Transverse colon (tissue), 4 donors: ENCODE measurements around the gene POLA2.

Experiments used
- EP300 ChIP-seq: sonication (generic); formaldehyde crosslinking; IDR thresholded peaks from one replicate; pipeline ENCODE4 v1.6.1; 2017; ENCODE audit warnings: antibody characterized with exemption, low read depth
- POLR2A ChIP-seq: fragments of 450-650 bp; IDR thresholded peaks from one replicate; pipeline ENCODE4 v1.6.1; 2016; ENCODE audit warnings: antibody characterized with exemption, mild to moderate bottlenecking, moderate library complexity
- POLR2AphosphoS5 ChIP-seq, 3 donors: sonication (generic); formaldehyde crosslinking; IDR thresholded peaks; one replicate each; pipeline ENCODE4 v1.6.1; 2016; ENCODE audit warnings: antibody characterized with exemption in 3 of 3
- TF ChIP-seq, protein P1 (sequence below), 5 experiments: fragments of 200-600 bp in 3 of 5; fragments of 450-650 bp in 2 of 5; sonication (generic) in 3 of 5; IDR thresholded peaks; 1 replicate in 2 of 5; 2 replicates in 3 of 5; pipeline ENCODE4 v1.5.1; 2016 to 2017; ENCODE audit warnings: antibody characterized with exemption in 5 of 5, inconsistent platforms in 3 of 5, mild to moderate bottlenecking in 2 of 5, moderate library complexity in 1 of 5

DNA sequence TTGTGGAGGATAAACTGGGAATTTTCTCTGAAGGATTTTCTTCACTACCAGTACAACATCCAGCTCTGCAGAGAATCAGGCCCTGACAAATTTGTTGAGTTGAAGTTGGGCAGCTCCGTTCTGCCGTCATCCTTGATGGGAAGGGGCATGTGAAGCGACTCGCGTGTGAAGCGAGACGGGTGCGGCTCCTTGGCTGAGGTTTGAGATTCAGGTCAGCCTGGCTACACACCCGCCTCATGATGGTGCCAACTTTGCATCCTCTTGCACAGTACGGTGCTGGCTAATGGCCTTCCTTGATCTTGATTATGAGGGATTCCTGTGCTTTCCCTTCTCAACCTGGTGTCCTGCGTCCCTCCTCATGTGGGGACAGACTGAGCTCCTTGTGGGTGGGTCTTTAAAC is 33.2 kb downstream of the POLA2 start:
- TF ChIP-seq POLR2A (no peak), EP300 (no peak), POLR2AphosphoS5 (IDR thresholded peaks at IDR 0.05) (no peak)
- TF ChIP-seq, protein P1, sequence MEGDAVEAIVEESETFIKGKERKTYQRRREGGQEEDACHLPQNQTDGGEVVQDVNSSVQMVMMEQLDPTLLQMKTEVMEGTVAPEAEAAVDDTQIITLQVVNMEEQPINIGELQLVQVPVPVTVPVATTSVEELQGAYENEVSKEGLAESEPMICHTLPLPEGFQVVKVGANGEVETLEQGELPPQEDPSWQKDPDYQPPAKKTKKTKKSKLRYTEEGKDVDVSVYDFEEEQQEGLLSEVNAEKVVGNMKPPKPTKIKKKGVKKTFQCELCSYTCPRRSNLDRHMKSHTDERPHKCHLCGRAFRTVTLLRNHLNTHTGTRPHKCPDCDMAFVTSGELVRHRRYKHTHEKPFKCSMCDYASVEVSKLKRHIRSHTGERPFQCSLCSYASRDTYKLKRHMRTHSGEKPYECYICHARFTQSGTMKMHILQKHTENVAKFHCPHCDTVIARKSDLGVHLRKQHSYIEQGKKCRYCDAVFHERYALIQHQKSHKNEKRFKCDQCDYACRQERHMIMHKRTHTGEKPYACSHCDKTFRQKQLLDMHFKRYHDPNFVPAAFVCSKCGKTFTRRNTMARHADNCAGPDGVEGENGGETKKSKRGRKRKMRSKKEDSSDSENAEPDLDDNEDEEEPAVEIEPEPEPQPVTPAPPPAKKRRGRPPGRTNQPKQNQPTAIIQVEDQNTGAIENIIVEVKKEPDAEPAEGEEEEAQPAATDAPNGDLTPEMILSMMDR (IDR thresholded peaks at IDR 0.05), result no peak
